PC-3 (cell line): Measurements from ENCODE around the gene SH3PXD2A.

Experiments used
- CTCF ChIP-seq: fragments of 300-600 bp; sonication (generic); conservative IDR thresholded peaks from 2 replicates; pipeline ENCODE4 v1.5.1; 2017; ENCODE audit warnings: antibody characterized with exemption, low read depth, mild to moderate bottlenecking, low read length
- EZH2 ChIP-seq: fragments of 300-600 bp; sonication (generic); IDR thresholded peaks from one replicate; pipeline ENCODE4 v1.6.1; 2017; ENCODE audit warnings: antibody characterized with exemption, mild to moderate bottlenecking, low read length; ENCODE audit not compliant: unreplicated experiment

- TF ChIP-seq CTCF (no peak), EZH2 (no peak)
Observed at GRCh38 chr10:103665162-103665889, 190.1 kb downstream of the SH3PXD2A start.
